DMS153 treated with DMSO at 0.1 percent for 48 hours (cell line): ENCODE results near the gene WDR11.
A peak's percentile ranks its signal among the peaks of the same experiment; 100 is the strongest.

Experiments used
- DNase-seq: peaks from one replicate; lab custom pipeline; 2025; ENCODE audit not compliant: unreplicated experiment; lab: John Stamatoyannopoulos, UW

Gene WDR11

GRCh38 chr10:120850911-120851865 lies at the start of gene WDR11:
WDR11 (plus strand) TSS chr10:120851362; CDS start chr10:120851421, 59 bp downstream.
- peak; percentile 77 for DNase-seq

- no peak for DNase-seq
Measured at GRCh38 chr10:120802935-120803334, 48.2 kb upstream of the WDR11 start.

GRCh38 chr10:120803972-120804371 lies 47.2 kb upstream of the WDR11 start:
- no peak for DNase-seq

- no peak for DNase-seq
Measured at GRCh38 chr10:120805014-120805812, 45.9 kb upstream of the WDR11 start.

- DNase-seq, result no peak
Measured at GRCh38 chr10:120806081-120806480, 45.1 kb upstream of the WDR11 start.

- no peak for DNase-seq
Measured at GRCh38 chr10:120810298-120810697, 40.9 kb upstream of the WDR11 start.

GRCh38 chr10:120813085-120813484 lies 38.1 kb upstream of the WDR11 start:
- DNase-seq, result no peak

- no peak for DNase-seq
Measured at GRCh38 chr10:120818301-120818700, 32.9 kb upstream of the WDR11 start.

GRCh38 chr10:120819366-120819765 lies 31.8 kb upstream of the WDR11 start:
- DNase-seq, result no peak

- no peak for DNase-seq
Measured at GRCh38 chr10:120823266-120823665, 27.9 kb upstream of the WDR11 start.

- DNase-seq, result no peak
Measured at GRCh38 chr10:120824881-120825309, 26.3 kb upstream of the WDR11 start.

GRCh38 chr10:120825878-120826769 lies 25.0 kb upstream of the WDR11 start:
- DNase-seq, result no peak

GRCh38 chr10:120827251-120827875 lies 23.8 kb upstream of the WDR11 start:
- no peak for DNase-seq

- DNase-seq, result no peak
Measured at GRCh38 chr10:120828763-120829319, 22.3 kb upstream of the WDR11 start.

GRCh38 chr10:120832106-120832505 lies 19.1 kb upstream of the WDR11 start:
- DNase-seq, result no peak

GRCh38 chr10:120833222-120833928 lies 17.8 kb upstream of the WDR11 start:
- no peak for DNase-seq

- DNase-seq, result no peak
Measured at GRCh38 chr10:120835603-120836002, 15.6 kb upstream of the WDR11 start.

GRCh38 chr10:120838941-120839340 lies 12.2 kb upstream of the WDR11 start:
- no peak for DNase-seq

- no peak for DNase-seq
Measured at GRCh38 chr10:120841522-120842189, 9.5 kb upstream of the WDR11 start.
